WTC11 (cell line): ENCODE results near the gene NPB.

Experiments used
- CREM ChIP-seq: sonication (generic); formaldehyde crosslinking; IDR thresholded peaks from 2 replicates; pipeline ENCODE4 v1.8.1; 2022; ENCODE audit warnings: mild to moderate bottlenecking, missing genetic modification reagents, moderate library complexity
- CTCF ChIP-seq: fragments of 200-600 bp; IDR thresholded peaks from 2 replicates; pipeline ENCODE4 v1.8.0; 2022; ENCODE audit warnings: antibody characterized with exemption
- E2F4 ChIP-seq: sonication (generic); formaldehyde crosslinking; IDR thresholded peaks from 2 replicates; pipeline ENCODE4 v1.8.1; 2022; ENCODE audit warnings: low read depth, mild to moderate bottlenecking, moderate library complexity, missing genetic modification reagents, borderline replicate concordance
- HMGXB4 ChIP-seq: sonication (generic); formaldehyde crosslinking; IDR thresholded peaks from 2 replicates; pipeline ENCODE4 v1.8.1; 2023; ENCODE audit warnings: mild to moderate bottlenecking, moderate library complexity, missing genetic modification reagents
- IRF1 ChIP-seq: sonication (generic); formaldehyde crosslinking; IDR thresholded peaks from 2 replicates; pipeline ENCODE4 v1.8.0; 2023; ENCODE audit warnings: missing genetic modification reagents
- MAX ChIP-seq: sonication (generic); formaldehyde crosslinking; IDR thresholded peaks from 2 replicates; pipeline ENCODE4 v1.8.0; 2022; ENCODE audit warnings: mild to moderate bottlenecking, missing genetic modification reagents
- MXD4 ChIP-seq: fragments of 250-450 bp; sonication (Bioruptor Pico); IDR thresholded peaks from 2 replicates; pipeline ENCODE4 v1.8.0; 2021; ENCODE audit warnings: mild to moderate bottlenecking, moderate library complexity, borderline replicate concordance
- MYBL2 ChIP-seq: sonication (generic); formaldehyde crosslinking; IDR thresholded peaks from 2 replicates; pipeline ENCODE4 v1.8.1; 2023; ENCODE audit warnings: mild to moderate bottlenecking, moderate library complexity, missing genetic modification reagents
- NFYB ChIP-seq: sonication (generic); formaldehyde crosslinking; conservative IDR thresholded peaks from 2 replicates; pipeline ENCODE4 v1.8.0; 2022; ENCODE audit warnings: low read depth, missing genetic modification reagents
- NR3C1 ChIP-seq: sonication (generic); formaldehyde crosslinking; conservative IDR thresholded peaks from 2 replicates; pipeline ENCODE4 v1.8.1; 2023; ENCODE audit warnings: low read depth, mild to moderate bottlenecking, missing genetic modification reagents
- PRDM15 ChIP-seq: sonication (generic); formaldehyde crosslinking; IDR thresholded peaks from 2 replicates; pipeline ENCODE4 v1.8.0; 2022; ENCODE audit warnings: missing genetic modification reagents
- PREB ChIP-seq: sonication (generic); formaldehyde crosslinking; IDR thresholded peaks from 2 replicates; pipeline ENCODE4 v1.8.1; 2022; ENCODE audit warnings: mild to moderate bottlenecking, missing genetic modification reagents, moderate library complexity, borderline replicate concordance
- TEAD4 ChIP-seq: sonication (generic); formaldehyde crosslinking; IDR thresholded peaks from 2 replicates; pipeline ENCODE4 v1.8.0; 2022; ENCODE audit warnings: mild to moderate bottlenecking, missing genetic modification reagents
- ZNF219 ChIP-seq: sonication (generic); formaldehyde crosslinking; IDR thresholded peaks from 2 replicates; pipeline ENCODE4 v1.8.0; 2023; ENCODE audit warnings: missing genetic modification reagents, mild to moderate bottlenecking, borderline replicate concordance

- TF ChIP-seq MYBL2 (no peak), CTCF (no peak), PRDM15 (CRISPR knock-in tag) (no peak), NR3C1 (CRISPR knock-in tag) (no peak), IRF1 (CRISPR knock-in tag) (no peak), PREB (CRISPR knock-in tag) (no peak), NFYB (CRISPR knock-in tag) (no peak), HMGXB4 (CRISPR knock-in tag) (no peak), CREM (CRISPR knock-in tag) (no peak), MXD4 (CRISPR knock-in tag) (no peak), MAX (CRISPR knock-in tag) (no peak), E2F4 (CRISPR knock-in tag) (no peak), ZNF219 (CRISPR knock-in tag) (no peak), TEAD4 (CRISPR knock-in tag) (no peak)
Observed at GRCh38 chr17:81940538-81941483, 38.8 kb downstream of the NPB start.
